PC-3 (cell line): ENCODE data around the gene MAU2. TPM values are rescaled to one million over a fixed set of nuclear protein-coding genes. Genes with fewer than 3 reads are reported as not detected.

ENCODE experiments used
- ATAC-seq: fragments of 200-7000 bp; cut with Tn5 transposase; 2 replicates; pipeline ENCODE4 v1.9.1; 2020; ENCODE audit warnings: mild to moderate bottlenecking, moderate library complexity
- BruUV-seq: library from RNA; stranded (reverse); fragments of 400-500 nt; replicated peaks from 2 replicates; lab custom pipeline; 2021; lab: Mats Ljungman, UMichigan
- CTCF ChIA-PET: fragments of 300-600 bp; sonication (Branson Sonifier 250); formaldehyde crosslinking; loops from one replicate; lab custom pipeline; 2022; ENCODE audit warnings: antibody characterized with exemption; lab: Charles Lee
- POLR2A ChIA-PET: fragments of 300-600 bp; sonication (Branson Sonifier 250); formaldehyde crosslinking; loops from one replicate; lab custom pipeline; 2022; ENCODE audit warnings: antibody characterized with exemption; ENCODE audit not compliant: unreplicated experiment; lab: Charles Lee
- DNase-seq: peaks from one replicate; pipeline ENCODE4 v3.0.0-alpha.2; 2015
- H2AFZ ChIP-seq: fragments of 300-600 bp; sonication (generic); 2 replicates; pipeline ENCODE4 v1.6.0; 2016; ENCODE audit warnings: antibody characterized with exemption, low read length
- H3F3A ChIP-seq: fragments of 300-600 bp; sonication (generic); one replicate; pipeline ENCODE4 v1.6.0; 2017; ENCODE audit warnings: antibody characterized with exemption, low read length, control low read depth, mild to moderate bottlenecking; ENCODE audit not compliant: unreplicated experiment
- H3K27ac ChIP-seq: fragments of 300-600 bp; sonication (generic); 2 replicates; pipeline ENCODE4 v1.5.1; 2016; ENCODE audit warnings: mild to moderate bottlenecking, low read length
- H3K27me3 ChIP-seq: fragments of 300-600 bp; sonication (generic); 2 replicates; pipeline ENCODE4 v1.6.1; 2016; ENCODE audit warnings: low read length, mixed read lengths
- H3K36me3 ChIP-seq: fragments of 300-600 bp; sonication (generic); 2 replicates; pipeline ENCODE4 v1.6.1; 2016; ENCODE audit warnings: low read depth, mixed run types, low read length, mixed read lengths
- H3K4me1 ChIP-seq: fragments of 300-600 bp; sonication (generic); 2 replicates; pipeline ENCODE4 v1.5.1; 2016; ENCODE audit warnings: low read length; ENCODE audit not compliant: insufficient read depth
- H3K4me2 ChIP-seq: fragments of 300-600 bp; sonication (generic); 2 replicates; pipeline ENCODE4 v1.6.0; 2016; ENCODE audit warnings: low read length
- H3K4me3 ChIP-seq: fragments of 300-600 bp; sonication (generic); 2 replicates; pipeline ENCODE4 v1.5.1; 2016; ENCODE audit warnings: mild to moderate bottlenecking, low read length, mixed read lengths
- H3K79me2 ChIP-seq: fragments of 300-600 bp; sonication (generic); 2 replicates; pipeline ENCODE4 v1.6.1; 2017; ENCODE audit warnings: low read length, mixed read lengths
- H3K9ac ChIP-seq: fragments of 300-600 bp; sonication (generic); 2 replicates; pipeline ENCODE4 v1.6.0; 2016; ENCODE audit warnings: mild to moderate bottlenecking, low read length
- H3K9me2 ChIP-seq: fragments of 300-600 bp; sonication (generic); replicated peaks from 2 replicates; pipeline ENCODE4 v1.6.1; 2016; ENCODE audit warnings: mixed run types, low read length, mixed read lengths
- H3K9me3 ChIP-seq: fragments of 300-600 bp; sonication (generic); 2 replicates; pipeline ENCODE4 v1.6.1; 2016; ENCODE audit warnings: low read length, mixed read lengths
- H4K20me1 ChIP-seq: fragments of 300-600 bp; sonication (generic); 2 replicates; pipeline ENCODE4 v1.6.1; 2016; ENCODE audit warnings: low read length, mixed read lengths
- EZH2 ChIP-seq: fragments of 300-600 bp; sonication (generic); IDR thresholded peaks from one replicate; pipeline ENCODE4 v1.6.1; 2017; ENCODE audit warnings: antibody characterized with exemption, mild to moderate bottlenecking, low read length; ENCODE audit not compliant: unreplicated experiment
- EZH2phosphoT487 ChIP-seq: fragments of 300-600 bp; sonication (generic); IDR thresholded peaks from 2 replicates; pipeline ENCODE4 v1.6.1; 2018; ENCODE audit warnings: mild to moderate bottlenecking, antibody characterized with exemption, low read length, borderline replicate concordance
- intact Hi-C: fragments of 100-400 bp; cut with micrococcal nuclease; formaldehyde crosslinking; loops from 2 replicates; pipeline ENCODE4 v1.9.0; 2023
- total RNA-seq: library from RNA; depleted of rRNA; stranded (reverse); fragments of >200 nt; gene quantifications from 2 replicates; pipeline ENCODE4 v1.2.3, GENCODE V29; 2014
- TF ChIP-seq, protein P1 (sequence below): fragments of 300-600 bp; sonication (generic); conservative IDR thresholded peaks from 2 replicates; pipeline ENCODE4 v1.5.1; 2017; ENCODE audit warnings: antibody characterized with exemption, low read depth, mild to moderate bottlenecking, low read length

MAU2 gene
- total RNA-seq, 1 experiment from 2014 or later = 32.6 TPM

DNA sequence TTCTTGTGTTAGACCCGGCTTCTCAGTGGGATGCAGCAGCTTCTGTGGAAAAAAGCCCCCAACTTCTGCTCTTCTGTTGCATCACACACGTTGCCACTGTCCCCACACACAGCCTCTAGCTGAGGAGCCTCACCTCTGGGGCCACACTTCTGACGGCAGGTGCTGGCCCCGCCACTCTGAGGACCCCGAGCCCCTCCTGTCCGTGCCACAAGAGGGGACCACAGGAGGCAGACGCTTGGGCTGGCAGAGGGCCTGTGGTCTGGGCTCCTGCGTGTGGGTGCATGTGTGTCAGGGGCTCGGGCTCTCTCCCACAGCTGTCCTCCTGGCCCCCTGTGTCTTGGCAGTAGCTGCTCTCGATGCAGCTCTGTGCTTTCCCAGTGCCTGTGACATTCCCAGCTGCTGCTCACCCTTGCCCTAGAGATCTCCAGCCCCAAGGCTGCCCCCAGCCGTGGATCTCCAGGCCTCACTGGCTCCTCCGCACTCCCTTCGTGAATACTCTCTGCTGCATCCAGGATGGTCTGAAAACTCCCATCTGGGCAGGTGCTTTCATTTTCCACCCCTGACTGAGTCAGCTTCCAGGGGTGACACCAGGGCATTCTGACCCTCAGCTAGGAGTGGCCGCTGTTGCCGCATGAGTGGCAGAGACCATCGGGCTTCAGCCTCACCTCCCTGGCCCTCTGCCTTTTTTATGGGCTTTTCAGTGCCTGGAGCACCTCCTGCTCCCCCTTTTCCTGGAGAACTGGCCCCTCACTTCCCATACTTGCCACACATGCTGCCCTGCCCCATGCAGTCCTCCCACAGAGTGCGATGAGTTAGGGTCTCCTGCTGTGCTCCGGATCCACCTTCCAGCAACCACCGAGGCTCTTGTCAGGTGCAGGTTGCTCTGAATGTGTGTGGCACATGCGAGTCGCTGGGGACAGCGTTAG is 13.7 kb downstream of the MAU2 start:
- peaks cover 21% of the 10 kb centered on the region; the same call in 1 of the 2 replicates for H3K36me3 ChIP-seq
- H3K4me2 ChIP-seq = no peak overlapping the region
- H3F3A ChIP-seq = no peaks in the 10 kb centered on the region
- TF ChIP-seq EZH2phosphoT487 = no peak
- TF ChIP-seq, protein P1, sequence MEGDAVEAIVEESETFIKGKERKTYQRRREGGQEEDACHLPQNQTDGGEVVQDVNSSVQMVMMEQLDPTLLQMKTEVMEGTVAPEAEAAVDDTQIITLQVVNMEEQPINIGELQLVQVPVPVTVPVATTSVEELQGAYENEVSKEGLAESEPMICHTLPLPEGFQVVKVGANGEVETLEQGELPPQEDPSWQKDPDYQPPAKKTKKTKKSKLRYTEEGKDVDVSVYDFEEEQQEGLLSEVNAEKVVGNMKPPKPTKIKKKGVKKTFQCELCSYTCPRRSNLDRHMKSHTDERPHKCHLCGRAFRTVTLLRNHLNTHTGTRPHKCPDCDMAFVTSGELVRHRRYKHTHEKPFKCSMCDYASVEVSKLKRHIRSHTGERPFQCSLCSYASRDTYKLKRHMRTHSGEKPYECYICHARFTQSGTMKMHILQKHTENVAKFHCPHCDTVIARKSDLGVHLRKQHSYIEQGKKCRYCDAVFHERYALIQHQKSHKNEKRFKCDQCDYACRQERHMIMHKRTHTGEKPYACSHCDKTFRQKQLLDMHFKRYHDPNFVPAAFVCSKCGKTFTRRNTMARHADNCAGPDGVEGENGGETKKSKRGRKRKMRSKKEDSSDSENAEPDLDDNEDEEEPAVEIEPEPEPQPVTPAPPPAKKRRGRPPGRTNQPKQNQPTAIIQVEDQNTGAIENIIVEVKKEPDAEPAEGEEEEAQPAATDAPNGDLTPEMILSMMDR = no peak
- DNase-seq = no peak
- POLR2A ChIA-PET = no interaction called here
- no peak overlapping the region for H3K9ac ChIP-seq
- no peaks in the 10 kb centered on the region for H4K20me1 ChIP-seq
- intact Hi-C loops = no loop called here
- no peaks in the 10 kb centered on the region for H3K4me1 ChIP-seq
- H3K9me3 ChIP-seq = no peaks in the 10 kb centered on the region
- CTCF ChIA-PET = no interaction called here
- H3K79me2 ChIP-seq = peaks cover 7% of the 10 kb centered on the region
- H2AFZ ChIP-seq = no peak overlapping the region
- no peak overlapping the region for H3K27ac ChIP-seq
- no peaks in the 10 kb centered on the region for H3K9me2 ChIP-seq
- no peak overlapping the region for H3K4me3 ChIP-seq
- H3K27me3 ChIP-seq = no peaks in the 10 kb centered on the region
- no TSS peak for BruUV-seq
- no peak for ATAC-seq

DNA sequence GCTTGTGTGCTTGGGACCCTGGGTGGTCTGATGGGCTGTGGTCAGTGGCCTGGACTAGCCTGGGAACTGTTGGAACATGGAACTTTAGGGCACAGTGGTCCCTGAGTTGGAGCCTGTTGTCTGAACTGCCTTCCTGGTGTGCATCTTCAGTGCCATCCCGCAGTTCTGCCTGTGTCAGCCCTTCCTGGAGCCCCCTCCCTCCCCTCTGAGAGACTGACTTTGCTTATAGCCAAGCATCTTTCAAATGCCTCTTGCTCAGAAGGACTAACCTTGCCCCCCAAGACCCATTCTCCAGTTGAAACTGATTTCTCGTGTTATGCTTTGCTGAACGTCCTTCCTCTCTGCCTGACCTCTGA is 14.3 kb downstream of the MAU2 start:
- intact Hi-C loops = no loop called here
- Histone ChIP-seq H3F3A (no peaks in the 10 kb centered on the region), H3K4me2 (no peak overlapping the region), H3K4me3 (no peak overlapping the region), H3K9ac (no peak overlapping the region), H3K27ac (no peak overlapping the region), H3K9me2 (no peaks in the 10 kb centered on the region), H4K20me1 (no peaks in the 10 kb centered on the region), H3K79me2 (0 out of 2 replicates have a peak, but pooled peaks cover 4% of the 10 kb centered on the region), H3K4me1 (no peaks in the 10 kb centered on the region), H3K9me3 (no peaks in the 10 kb centered on the region), H3K27me3 (no peaks in the 10 kb centered on the region), H2AFZ (no peak overlapping the region), H3K36me3 (peaks cover 19% of the 10 kb centered on the region; the same call in 1 of the 2 replicates)
- no TSS peak for BruUV-seq
- ChIA-PET CTCF (no interaction called here), POLR2A (no interaction called here)
- DNase-seq (no peak), ATAC-seq (no peak)
- TF ChIP-seq EZH2phosphoT487 (no peak), EZH2 (no peak)
- TF ChIP-seq, protein P1 = no peak
